Endothelial cell of umbilical vein (primary cell): ENCODE data around the gene FOCAD.

Experiments
- CTCF ChIP-seq, 2 donors: IDR thresholded peaks; 1 replicate in 1 of 2; 2 replicates in 1 of 2; pipeline ENCODE4 v1.5.1; 2011; ENCODE audit warnings: low read length in 2 of 2, mild to moderate bottlenecking in 2 of 2, moderate library complexity in 2 of 2, control low read depth in 1 of 2, inconsistent platforms in 1 of 2, low read depth in 1 of 2; ENCODE audit not compliant: insufficient read depth in 1 of 2; ENCODE audit errors: extremely low read depth in 1 of 2
- EZH2 ChIP-seq: IDR thresholded peaks from 2 replicates; pipeline ENCODE4 v1.6.1; 2012; ENCODE audit warnings: borderline replicate concordance, low read depth, mild to moderate bottlenecking, moderate library complexity, low read length, inconsistent platforms; ENCODE audit not compliant: severe bottlenecking
- MAX ChIP-seq: IDR thresholded peaks from 2 replicates; pipeline ENCODE4 v1.6.1; 2011; ENCODE audit not compliant: insufficient read depth, insufficient read length
- MYC ChIP-seq: IDR thresholded peaks from one replicate; pipeline ENCODE4 v1.6.1; 2011; ENCODE audit warnings: mild to moderate bottlenecking, low read depth, low read length
- POLR2A ChIP-seq: IDR thresholded peaks from 2 replicates; pipeline ENCODE4 v1.6.1; 2012; ENCODE audit warnings: low read depth, mild to moderate bottlenecking, control low read depth, low read length
- POLR2AphosphoS5 ChIP-seq: IDR thresholded peaks from 2 replicates; pipeline ENCODE4 v1.6.1; 2012; ENCODE audit warnings: low read depth, mild to moderate bottlenecking, control low read depth, low read length, moderate library complexity; ENCODE audit not compliant: insufficient read depth

- no peak for TF ChIP-seq CTCF (IDR thresholded peaks at IDR 0.05; ENCODE audit: extremely low read depth in 1 of 2, insufficient read depth in 1 of 2, low read depth in 1 of 2, low read length in 2 of 2)
- no peak for TF ChIP-seq EZH2
- TF ChIP-seq POLR2A, result no peak
- no peak for TF ChIP-seq MAX
- TF ChIP-seq POLR2AphosphoS5, result no peak
- TF ChIP-seq MYC, result no peak
Measured at GRCh38 chr9:20685769-20686168, 1.7 kb downstream of the FOCAD start.
